ENCODE data around the gene EARS2.

DNA sequence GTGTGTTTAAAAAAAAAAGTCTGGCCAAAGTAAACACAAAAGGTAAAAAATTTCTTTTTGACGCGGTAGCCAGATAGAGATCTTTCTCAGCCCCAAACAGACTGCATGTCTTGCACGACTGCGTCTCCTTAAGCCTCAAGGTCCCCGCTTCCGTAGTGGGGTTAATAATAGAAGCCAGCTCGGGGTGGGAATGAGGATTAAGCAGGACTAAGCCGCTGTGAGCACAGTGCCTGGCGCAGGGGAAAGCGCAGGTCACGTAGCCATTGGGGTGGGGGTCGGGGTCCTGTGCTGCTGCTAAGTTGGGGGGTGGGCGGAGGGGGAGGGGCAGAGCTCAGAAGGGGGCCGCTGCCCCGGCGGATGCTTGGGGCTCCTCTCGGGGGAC, 47.4 kb downstream of the EARS2 start:
- TF ChIP-seq, protein P1, sequence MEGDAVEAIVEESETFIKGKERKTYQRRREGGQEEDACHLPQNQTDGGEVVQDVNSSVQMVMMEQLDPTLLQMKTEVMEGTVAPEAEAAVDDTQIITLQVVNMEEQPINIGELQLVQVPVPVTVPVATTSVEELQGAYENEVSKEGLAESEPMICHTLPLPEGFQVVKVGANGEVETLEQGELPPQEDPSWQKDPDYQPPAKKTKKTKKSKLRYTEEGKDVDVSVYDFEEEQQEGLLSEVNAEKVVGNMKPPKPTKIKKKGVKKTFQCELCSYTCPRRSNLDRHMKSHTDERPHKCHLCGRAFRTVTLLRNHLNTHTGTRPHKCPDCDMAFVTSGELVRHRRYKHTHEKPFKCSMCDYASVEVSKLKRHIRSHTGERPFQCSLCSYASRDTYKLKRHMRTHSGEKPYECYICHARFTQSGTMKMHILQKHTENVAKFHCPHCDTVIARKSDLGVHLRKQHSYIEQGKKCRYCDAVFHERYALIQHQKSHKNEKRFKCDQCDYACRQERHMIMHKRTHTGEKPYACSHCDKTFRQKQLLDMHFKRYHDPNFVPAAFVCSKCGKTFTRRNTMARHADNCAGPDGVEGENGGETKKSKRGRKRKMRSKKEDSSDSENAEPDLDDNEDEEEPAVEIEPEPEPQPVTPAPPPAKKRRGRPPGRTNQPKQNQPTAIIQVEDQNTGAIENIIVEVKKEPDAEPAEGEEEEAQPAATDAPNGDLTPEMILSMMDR (IDR thresholded peaks at IDR 0.05) = no peak
- TF ChIP-seq POLR2A (IDR thresholded peaks at IDR 0.05) = no peak

All from adrenal gland (tissue), 5 donors.